Kidney tubule cell (primary cell): ENCODE results near the gene GRAP.

Experiments
- DNase-seq: peaks from one replicate; pipeline ENCODE4 v3.0.0-alpha.2; 2018; ENCODE audit warnings: low spot score

The GRAP gene

GRCh38 chr17:19002805-19003542 is 43.8 kb downstream of the GRAP start:
- peak; percentile 37 for DNase-seq

- no peak for DNase-seq
Observed at GRCh38 chr17:19001907-19002590, 44.7 kb downstream of the GRAP start.

- DNase-seq = peak; percentile 33
Observed at GRCh38 chr17:19000531-19001325, 46.0 kb downstream of the GRAP start.

GRCh38 chr17:18999911-19000310 is 46.8 kb downstream of the GRAP start:
- no peak for DNase-seq

- DNase-seq = no peak
Observed at GRCh38 chr17:18999394-18999793, 47.4 kb downstream of the GRAP start.

GRCh38 chr17:18997650-18998196 is 49.0 kb downstream of the GRAP start:
- no peak for DNase-seq

GRCh38 chr17:18996458-18996857 is 50.3 kb downstream of the GRAP start:
- DNase-seq = no peak

GRCh38 chr17:18995220-18995619 is 51.5 kb downstream of the GRAP start:
- no peak for DNase-seq

GRCh38 chr17:18994631-18995030 is 52.1 kb downstream of the GRAP start:
- DNase-seq = no peak

- DNase-seq = no peak
Observed at GRCh38 chr17:18993905-18994526, 52.7 kb downstream of the GRAP start.

- DNase-seq = no peak
Observed at GRCh38 chr17:18992454-18993130, 54.2 kb downstream of the GRAP start.

- DNase-seq = no peak
Observed at GRCh38 chr17:18991531-18992315, 55.0 kb downstream of the GRAP start.

GRCh38 chr17:18990331-18990730 is 56.4 kb downstream of the GRAP start:
- DNase-seq = no peak

GRCh38 chr17:18988546-18989173 is 58.1 kb downstream of the GRAP start:
- peak; percentile 82 for DNase-seq

GRCh38 chr17:18987862-18988545 is 58.8 kb downstream of the GRAP start:
- DNase-seq = no peak

GRCh38 chr17:18987230-18987610 is 59.5 kb downstream of the GRAP start:
- no peak for DNase-seq

GRCh38 chr17:18986541-18987229 is 60.1 kb downstream of the GRAP start:
- DNase-seq = no peak

GRCh38 chr17:18985475-18985874 is 61.3 kb downstream of the GRAP start:
- DNase-seq = no peak
